NAMALWA (cell line): ENCODE data around the gene HIC1.

Source experiments
- DNase-seq: peaks from one replicate; pipeline ENCODE4 v3.0.0-alpha.2; 2015; ENCODE audit warnings: low spot score

HIC1 gene

GRCh38 chr17:2060681-2061440, 6.0 kb downstream of the HIC1 start:
- no peak for DNase-seq

- DNase-seq: no peak
Observed at GRCh38 chr17:2061441-2061958, 6.6 kb downstream of the HIC1 start.

- DNase-seq: no peak
Observed at GRCh38 chr17:2062571-2063183, 7.8 kb downstream of the HIC1 start.

- no peak for DNase-seq
Observed at GRCh38 chr17:2063261-2064146, 8.6 kb downstream of the HIC1 start.

GRCh38 chr17:2064147-2064489, 9.2 kb downstream of the HIC1 start:
- no peak for DNase-seq

- DNase-seq: no peak
Observed at GRCh38 chr17:2064520-2064971, 9.6 kb downstream of the HIC1 start.

GRCh38 chr17:2064980-2065785, 10.3 kb downstream of the HIC1 start:
- peak; percentile 47 for DNase-seq

- no peak for DNase-seq
Observed at GRCh38 chr17:2065949-2066400, 11.1 kb downstream of the HIC1 start.

- no peak for DNase-seq
Observed at GRCh38 chr17:2067048-2067561, 12.2 kb downstream of the HIC1 start.

- DNase-seq: no peak
Observed at GRCh38 chr17:2067608-2068024, 12.7 kb downstream of the HIC1 start.

GRCh38 chr17:2068031-2068518, 13.2 kb downstream of the HIC1 start:
- DNase-seq: no peak

GRCh38 chr17:2068519-2069051, 13.7 kb downstream of the HIC1 start:
- DNase-seq: no peak

- no peak for DNase-seq
Observed at GRCh38 chr17:2070241-2071023, 15.5 kb downstream of the HIC1 start.

- no peak for DNase-seq
Observed at GRCh38 chr17:2071024-2071385, 16.1 kb downstream of the HIC1 start.

- DNase-seq: no peak
Observed at GRCh38 chr17:2071455-2072281, 16.8 kb downstream of the HIC1 start.

- no peak for DNase-seq
Observed at GRCh38 chr17:2074919-2075318, 20.0 kb downstream of the HIC1 start.

- no peak for DNase-seq
Observed at GRCh38 chr17:2075336-2076086, 20.6 kb downstream of the HIC1 start.
